Measurements from ENCODE around the gene YBX2. TPM values are rescaled to one million over a fixed set of nuclear protein-coding genes. Genes with fewer than 3 reads are reported as not detected.
A peak's percentile ranks its signal among the peaks of the same experiment; 100 is the strongest.

The YBX2 gene
- total and polyA plus RNA-seq, 2 donors (not counting 3 experiments of a cell fraction or from before 2014, with no cell fraction given) = 0.15 to 0.31 TPM

DNA sequence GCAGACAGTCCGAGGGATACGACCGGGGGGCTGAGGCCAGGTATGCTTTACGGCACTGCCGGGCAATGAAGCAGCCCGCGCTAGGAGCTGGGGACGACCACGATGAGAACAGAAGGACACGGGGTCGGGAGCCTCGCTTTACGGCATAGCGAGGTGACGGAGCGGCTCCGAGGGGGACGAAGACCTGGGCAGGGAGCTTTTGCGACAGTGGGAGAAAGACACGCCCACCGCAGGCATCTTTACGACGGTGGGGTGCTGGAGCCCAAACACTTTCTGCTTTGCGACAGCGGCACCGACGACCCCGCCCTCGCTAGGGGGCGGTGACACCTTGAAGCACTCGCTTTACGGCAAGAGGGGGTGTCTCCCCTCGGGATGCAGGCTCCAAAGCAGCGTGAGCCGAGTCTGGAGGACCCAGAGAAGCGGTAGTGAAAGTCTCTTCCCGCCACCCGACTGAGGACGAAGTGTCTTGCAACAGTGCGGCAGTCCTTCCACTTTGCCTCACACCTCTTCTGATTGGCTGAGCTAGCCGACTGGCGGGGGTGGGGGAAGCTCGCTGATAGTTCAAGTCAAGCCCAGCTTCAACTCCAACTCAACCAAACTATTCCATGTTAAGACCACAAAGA lies 35.0 kb upstream of the YBX2 start:
- peaks cover 0 to 6% of the 10 kb centered on the region in 2 experiments for H3K36me3 ChIP-seq (ENCODE audit: control insufficient read depth in 2 of 2, extremely low read depth in 1 of 2, insufficient read depth in 2 of 2, low read length in 2 of 2)
- dilution Hi-C loops (cut with MboI; ENCODE audit: extremely low pct_ligation_motif_present, low sequenced_read_pairs) (no loop called here), intact Hi-C loops (cut with micrococcal nuclease) (loop anchor here (1.0 kb wide), 2 partner anchors 14 to 49 kb away; partner anchors contain the start of gene GPS2)
- peak overlapping the region; percentile 71 for H3K27ac ChIP-seq (ENCODE audit: insufficient read depth, low read depth, low read length)
- H4K20me1 ChIP-seq (replicated peaks; ENCODE audit: control insufficient read depth, extremely low read depth, insufficient read depth, low read length) = no peaks in the 10 kb centered on the region
- ChIA-PET CTCF (interaction anchor here (0.6 to 1.9 kb wide), 23 partner anchors 9 to 284 kb away, joined by 3 to 13 read pairs (median 4); partner anchors contain the start of genes GPS2, SLC2A4 and TMEM256), POLR2A (interaction anchor here (0.5 to 1.7 kb wide), 10 partner anchors 13 to 153 kb away, joined by 3 to 5 read pairs (median 4); partner anchors contain the start of genes GPS2, SLC2A4 and TMEM256)
- H3K9ac ChIP-seq (replicated peaks; ENCODE audit: extremely low read depth, insufficient read depth, low read length) = peak overlapping the region; percentile 46
- H3K9me1 ChIP-seq (replicated peaks; ENCODE audit: control insufficient read depth, extremely low read depth, insufficient read depth, low read length) = no peaks in the 10 kb centered on the region
- H2AFZ ChIP-seq (ENCODE audit: low read depth, low read length) = peak overlapping the region; percentile 97
- H3K4me3 ChIP-seq (replicated peaks in 1 of 3; ENCODE audit: insufficient read depth in 1 of 3, low read depth in 1 of 3, low read length in 3 of 3) = peak overlapping the region; percentile 80 to 86 (median 81)
- peaks cover 0 to 2% of the 10 kb centered on the region in 2 experiments for H3K27me3 ChIP-seq (ENCODE audit: control insufficient read depth in 2 of 2, insufficient read depth in 2 of 2, low read length in 2 of 2)
- TF ChIP-seq FOS (IDR thresholded peaks at IDR 0.05; ENCODE audit: borderline replicate concordance, insufficient read depth, low read length) (no peak), MAX (IDR thresholded peaks at IDR 0.05; ENCODE audit: insufficient read depth, insufficient read length) (peak; percentile 38), CTCF (IDR thresholded peaks at IDR 0.05; ENCODE audit: extremely low read depth in 1 of 2, insufficient read depth in 1 of 2, low read depth in 1 of 2, low read length in 2 of 2) (peak in 1 of 2 donors; percentile 6), MYC (IDR thresholded peaks at IDR 0.05; ENCODE audit: low read depth, low read length) (peak; percentile 1)
- FAIRE-seq = peak; percentile 99
- peaks cover 10% of the 10 kb centered on the region for H3K4me1 ChIP-seq (ENCODE audit: control insufficient read depth, extremely low read depth, insufficient read depth, low read length)
- peak; percentile 99 for DNase-seq (ENCODE audit: low read depth, low spot score)
- no TSS peak for BruUV-seq (replicated peaks)
- no peaks in the 10 kb centered on the region for H3K9me3 ChIP-seq (replicated peaks; ENCODE audit: control insufficient read depth, insufficient read depth, low read length)
- peaks cover 10% of the 10 kb centered on the region for H3K79me2 ChIP-seq (ENCODE audit: control insufficient read depth, insufficient read depth, low read length)
- peak overlapping the region; percentile 95 for H3K4me2 ChIP-seq (ENCODE audit: insufficient read depth, low read length)

Measured in endothelial cell of umbilical vein (primary cell).